SU-DHL-6 (cell line): ENCODE data around the gene PCDHGA6.

Experiments
- CTCF ChIP-seq: fragments of 200-600 bp; sonication (generic); IDR thresholded peaks from one replicate; pipeline ENCODE4 v1.5.1; 2017; ENCODE audit warnings: antibody characterized with exemption, mild to moderate bottlenecking, low read length, moderate library complexity; ENCODE audit not compliant: insufficient read depth, poor library complexity, severe bottlenecking
- EZH2phosphoT487 ChIP-seq: fragments of 200-600 bp; sonication (generic), shearing (Covaris generic); conservative IDR thresholded peaks from 2 replicates; pipeline ENCODE4 v1.6.1; 2018; ENCODE audit warnings: mild to moderate bottlenecking, antibody characterized with exemption, low read length, moderate library complexity, mixed read lengths

DNA sequence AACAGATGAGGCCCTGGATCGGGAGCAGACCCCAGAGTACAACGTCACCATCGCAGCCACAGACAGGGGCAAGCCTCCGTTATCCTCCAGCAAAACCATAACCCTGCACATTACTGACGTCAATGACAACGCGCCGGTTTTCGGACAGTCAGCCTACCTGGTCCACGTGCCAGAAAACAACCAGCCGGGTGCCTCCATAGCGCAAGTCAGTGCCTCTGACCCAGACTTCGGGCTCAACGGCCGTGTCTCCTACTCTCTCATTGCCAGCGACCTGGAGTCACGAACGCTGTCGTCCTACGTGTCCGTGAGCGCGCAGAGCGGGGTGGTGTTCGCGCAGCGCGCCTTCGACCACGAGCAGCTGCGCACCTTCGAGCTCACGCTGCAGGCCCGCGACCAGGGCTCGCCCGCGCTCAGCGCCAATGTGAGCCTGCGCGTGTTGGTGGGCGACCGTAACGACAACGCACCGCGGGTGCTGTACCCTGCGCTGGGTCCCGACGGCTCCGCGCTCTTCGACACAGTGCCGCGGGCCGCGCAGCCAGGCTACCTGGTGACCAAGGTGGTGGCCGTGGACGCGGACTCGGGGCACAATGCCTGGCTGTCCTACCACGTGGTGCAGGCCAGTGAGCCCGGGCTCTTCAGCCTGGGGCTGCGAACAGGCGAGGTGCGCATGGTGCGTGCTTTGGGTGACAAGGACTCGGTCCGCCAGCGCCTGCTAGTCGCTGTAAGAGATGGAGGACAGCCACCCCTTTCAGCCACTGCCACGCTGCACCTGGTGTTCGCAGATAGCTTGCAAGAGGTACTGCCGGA lies 45.6 kb downstream of the PCDHGA6 start:
- no peak for TF ChIP-seq CTCF
- no peak for TF ChIP-seq EZH2phosphoT487
